Ramos (cell line): Measurements from ENCODE around the gene FN3K.
"Not testable (repeated sequence)": the region's sequence is repeated elsewhere in the genome, so short reads cannot be mapped to it uniquely, and the experiment has no call there.

ENCODE experiments used
- in situ Hi-C: fragments of 300-500 bp; cut with MboI; formaldehyde crosslinking; loops from one replicate; pipeline ENCODE4 v1.14.3; 2022; ENCODE audit warnings: low sequenced_read_pairs; ENCODE audit not compliant: unreplicated experiment

FN3K gene

DNA sequence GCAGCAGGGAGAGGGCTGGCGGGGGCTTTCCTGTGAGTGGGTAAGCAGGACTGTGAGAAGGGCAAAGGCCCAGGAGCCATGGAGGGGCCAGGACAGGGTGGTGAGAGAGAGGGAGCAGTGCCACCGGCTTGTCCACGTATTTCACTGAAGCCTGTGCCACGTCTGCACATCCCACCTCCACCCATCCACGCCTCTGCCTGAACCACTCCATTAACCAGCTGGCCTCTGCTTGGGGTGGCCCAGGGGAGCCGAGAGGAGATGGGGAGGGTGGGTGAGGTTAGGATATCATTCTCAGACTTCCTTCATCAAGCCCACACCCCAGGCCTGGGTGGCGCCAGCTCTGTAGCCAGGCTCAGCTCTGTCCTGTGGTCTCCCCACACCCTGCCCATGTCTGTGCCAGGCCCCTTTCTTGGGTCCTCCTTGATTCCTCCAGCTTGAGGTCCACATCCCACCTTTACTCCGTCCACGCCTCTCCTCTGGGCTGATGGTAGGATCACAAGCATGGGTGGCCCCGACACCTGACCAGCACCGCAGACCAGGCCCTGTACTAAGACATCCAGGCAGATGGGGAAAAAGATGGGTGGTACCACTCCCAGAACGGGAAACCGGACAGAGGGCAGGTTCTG lies 3.2 kb upstream of the FN3K start:
- in situ Hi-C loops: no loop called here

DNA sequence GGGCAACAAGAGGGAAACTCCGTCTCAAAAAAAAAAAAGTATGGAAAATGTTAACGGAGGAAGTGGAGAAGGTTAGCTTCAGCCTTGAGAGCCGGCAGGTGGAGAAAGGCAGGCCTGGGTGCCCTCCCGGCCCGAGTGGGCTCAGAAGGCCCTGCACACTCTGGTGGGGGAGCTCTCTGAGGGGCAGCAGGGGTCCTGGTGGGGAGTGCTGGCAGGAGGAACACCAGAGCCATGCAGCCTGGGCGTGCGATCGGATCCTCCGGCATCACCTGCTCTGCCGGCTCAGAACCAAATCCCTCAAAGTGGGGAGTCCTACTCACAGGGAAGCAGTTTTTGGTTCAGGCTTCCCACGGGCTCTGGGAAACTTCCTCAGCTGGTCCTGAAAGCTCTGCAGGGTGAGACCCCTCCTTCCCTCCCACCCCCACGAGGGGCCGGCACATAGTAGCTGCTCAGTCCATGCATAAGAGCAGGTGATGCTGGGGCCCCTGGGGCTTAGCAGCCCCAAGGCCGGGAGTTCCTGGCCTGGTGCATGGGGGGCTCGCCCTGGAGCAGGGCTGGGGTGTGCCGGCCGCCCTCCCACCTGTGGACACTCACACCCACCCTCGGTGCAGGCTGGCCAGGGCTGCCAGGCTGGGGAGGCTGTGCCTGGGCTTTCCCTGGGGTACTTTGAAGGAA lies 1.2 kb downstream of the FN3K start:
- in situ Hi-C loops: no loop called here

DNA sequence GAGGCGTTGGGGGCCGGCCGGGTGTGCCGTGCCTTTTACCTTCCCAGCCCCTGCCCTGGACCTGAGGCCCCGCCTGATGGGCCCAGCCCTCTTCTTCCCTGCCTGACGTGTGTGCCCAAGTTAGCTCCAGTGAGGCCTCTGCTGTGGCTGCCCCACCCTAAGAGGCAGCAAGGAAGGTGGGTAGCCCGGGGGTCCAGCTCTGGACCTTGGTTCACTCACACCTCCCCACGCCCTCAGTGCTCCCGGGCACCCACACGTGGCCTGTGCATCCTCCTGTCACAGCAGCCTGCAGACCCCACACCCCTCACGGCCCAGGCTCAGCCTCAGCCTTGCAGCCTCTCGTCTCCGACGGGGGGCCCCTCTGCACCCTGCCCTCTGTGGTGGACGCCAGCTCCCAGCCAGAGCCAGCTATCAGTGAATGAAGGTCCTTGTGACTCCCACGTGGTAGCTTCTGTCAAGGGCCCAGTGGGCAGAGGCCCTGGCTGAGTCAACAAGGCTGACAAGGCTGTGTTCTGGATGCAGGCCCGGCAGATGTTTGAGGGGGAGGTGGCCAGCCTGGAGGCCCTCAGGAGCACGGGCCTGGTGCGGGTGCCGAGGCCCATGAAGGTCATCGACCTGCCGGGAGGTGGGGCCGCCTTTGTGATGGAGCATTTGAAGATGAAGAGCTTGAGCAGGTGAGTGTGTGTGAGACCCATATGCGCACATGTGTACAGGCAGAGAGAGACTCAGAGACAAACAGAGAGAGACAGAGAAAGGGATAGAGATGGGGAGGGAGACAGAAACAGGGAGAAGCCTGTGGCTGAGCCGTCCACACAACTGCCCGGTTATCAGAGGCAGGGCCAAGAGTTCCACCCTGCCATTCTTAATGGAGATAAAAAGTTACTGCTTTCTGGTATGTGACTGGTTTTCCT lies 2.8 kb downstream of the FN3K start:
- in situ Hi-C loops: no loop called here

DNA sequence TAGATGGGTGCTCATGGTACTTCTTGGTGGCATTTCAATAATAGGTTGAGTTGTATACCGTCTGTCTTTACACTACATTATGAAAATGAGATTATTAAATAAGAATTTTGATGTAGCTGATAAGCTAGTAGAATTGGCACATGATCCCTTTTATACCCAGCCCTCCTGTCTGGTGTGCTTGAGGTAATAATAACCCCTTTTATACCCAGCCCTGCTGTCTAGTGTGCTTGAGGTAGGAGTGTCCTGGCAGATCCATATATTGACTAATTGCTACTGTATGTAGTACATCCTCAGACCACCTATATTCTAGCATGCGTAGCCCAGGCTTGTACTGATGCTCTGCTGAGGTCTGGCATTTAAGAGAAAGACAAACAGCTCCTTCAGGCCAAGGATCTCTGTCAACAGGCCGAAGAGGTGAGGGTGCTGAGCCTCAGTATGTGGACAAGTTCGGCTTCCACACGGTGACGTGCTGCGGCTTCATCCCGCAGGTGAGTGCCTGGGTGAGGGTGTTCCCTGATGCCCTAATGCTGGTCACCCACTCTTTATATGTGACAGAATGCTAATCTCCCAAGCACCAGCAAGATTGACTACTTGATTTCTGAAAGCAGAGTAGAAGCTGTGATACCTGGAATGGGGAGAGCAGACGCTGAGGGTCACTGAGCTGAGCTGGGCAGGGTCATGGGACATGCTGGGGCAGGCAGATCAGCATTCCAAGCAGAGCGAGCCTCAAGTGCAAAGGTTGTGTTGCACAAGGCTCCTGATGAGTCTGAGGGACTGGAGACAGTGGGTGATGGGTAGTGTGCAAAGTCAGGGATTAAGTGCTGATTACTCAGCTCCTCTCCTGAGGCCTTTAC lies 5.7 kb downstream of the FN3K start:
- in situ Hi-C loops: no loop called here

DNA sequence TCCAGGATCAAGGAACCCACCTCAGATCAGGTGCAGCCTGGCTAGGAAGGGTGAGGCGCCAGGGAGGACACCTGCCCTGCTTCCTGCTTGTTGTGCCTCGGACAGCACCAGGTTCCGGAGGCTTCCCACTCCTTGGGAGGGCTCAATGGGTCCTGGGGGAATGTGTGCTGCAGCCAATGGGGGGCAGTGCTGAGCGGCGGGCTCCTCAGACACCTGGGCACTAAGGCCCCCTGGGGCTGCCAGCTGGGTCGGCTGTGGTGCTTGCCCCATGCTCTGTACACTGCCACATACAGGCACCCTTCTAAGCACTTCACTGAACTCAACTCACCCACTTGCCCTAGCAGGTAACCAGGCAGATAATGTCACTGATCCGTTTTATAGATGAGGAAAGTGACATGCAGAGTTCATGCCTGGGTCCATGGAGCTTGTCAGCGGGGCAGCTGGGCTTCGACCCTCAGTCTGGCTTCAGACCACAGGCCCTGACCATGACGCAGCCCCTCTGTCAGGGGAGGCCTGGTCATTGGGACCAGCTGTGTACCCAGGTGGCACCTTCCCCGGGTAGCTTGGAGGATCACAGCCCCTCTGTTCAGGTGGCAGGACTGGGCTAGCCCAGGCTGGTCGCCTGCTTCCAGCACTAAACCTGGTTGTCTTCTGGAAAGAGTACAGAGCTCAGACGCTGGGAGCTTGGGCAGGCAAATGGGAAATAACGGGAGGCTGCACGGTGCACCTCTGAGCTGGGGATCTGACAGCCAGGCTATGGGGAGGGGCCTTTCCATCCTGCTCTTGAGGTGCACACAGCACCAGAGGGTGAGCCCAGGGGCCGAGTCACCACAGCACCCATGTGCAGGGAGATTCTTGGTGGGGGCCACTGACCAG lies 8.2 kb downstream of the FN3K start:
- in situ Hi-C loops: no loop called here

DNA sequence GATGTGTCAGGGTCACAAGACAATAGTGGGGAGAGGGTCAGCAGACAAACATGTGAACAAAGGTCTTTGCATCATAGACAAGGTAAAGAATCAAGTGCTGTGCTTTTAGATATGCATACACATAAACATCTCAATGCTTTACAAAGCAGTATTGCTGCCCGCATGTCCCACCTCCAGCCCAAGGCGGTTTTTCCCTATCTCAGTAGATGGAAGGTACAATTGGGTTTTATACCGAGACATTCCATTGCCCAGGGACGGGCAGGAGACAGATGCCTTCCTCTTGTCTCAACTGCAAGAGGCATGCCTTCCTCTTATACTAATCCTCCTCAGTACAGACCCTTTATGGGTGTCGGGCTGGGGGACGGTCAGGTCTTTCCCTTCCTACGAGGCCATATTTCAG lies 9.3 kb downstream of the FN3K start:
- in situ Hi-C loops: not testable (repeated sequence)

DNA sequence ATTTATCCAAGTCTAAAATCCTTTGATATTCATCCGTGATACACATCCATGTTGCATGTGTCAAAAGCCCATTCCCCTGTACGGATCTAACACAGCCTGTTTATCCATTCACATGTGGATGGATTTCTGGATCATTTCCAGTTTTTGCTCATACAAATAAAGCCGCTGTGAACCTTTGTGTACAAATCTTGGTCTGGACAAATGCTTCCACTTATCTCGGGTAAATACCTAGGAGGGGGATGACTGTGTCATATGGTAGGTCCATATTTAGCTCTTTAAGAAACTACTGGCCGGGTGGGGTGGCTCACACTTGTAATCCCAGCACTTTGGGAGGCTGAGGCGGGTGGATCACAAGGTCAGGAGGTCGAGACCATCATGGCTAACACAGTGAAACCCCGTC lies 10.1 kb downstream of the FN3K start:
- in situ Hi-C loops: no loop called here

DNA sequence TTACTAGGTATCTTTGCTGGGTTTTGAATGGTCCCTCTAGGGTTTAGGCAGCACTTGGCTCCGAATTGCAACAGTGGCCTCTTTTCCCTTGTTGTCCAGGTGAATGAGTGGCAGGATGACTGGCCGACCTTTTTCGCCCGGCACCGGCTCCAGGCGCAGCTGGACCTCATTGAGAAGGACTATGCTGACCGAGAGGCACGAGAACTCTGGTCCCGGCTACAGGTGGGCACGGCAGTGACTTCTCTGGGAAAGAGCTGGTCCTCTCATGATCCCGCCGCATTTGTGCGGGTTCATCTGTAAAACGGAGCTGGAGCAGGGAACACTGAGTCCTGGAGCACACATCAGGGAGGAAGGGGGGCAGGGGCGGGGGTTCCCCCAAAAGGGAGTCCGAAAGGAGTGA lies 13.3 kb downstream of the FN3K start:
- in situ Hi-C loops: no loop called here

DNA sequence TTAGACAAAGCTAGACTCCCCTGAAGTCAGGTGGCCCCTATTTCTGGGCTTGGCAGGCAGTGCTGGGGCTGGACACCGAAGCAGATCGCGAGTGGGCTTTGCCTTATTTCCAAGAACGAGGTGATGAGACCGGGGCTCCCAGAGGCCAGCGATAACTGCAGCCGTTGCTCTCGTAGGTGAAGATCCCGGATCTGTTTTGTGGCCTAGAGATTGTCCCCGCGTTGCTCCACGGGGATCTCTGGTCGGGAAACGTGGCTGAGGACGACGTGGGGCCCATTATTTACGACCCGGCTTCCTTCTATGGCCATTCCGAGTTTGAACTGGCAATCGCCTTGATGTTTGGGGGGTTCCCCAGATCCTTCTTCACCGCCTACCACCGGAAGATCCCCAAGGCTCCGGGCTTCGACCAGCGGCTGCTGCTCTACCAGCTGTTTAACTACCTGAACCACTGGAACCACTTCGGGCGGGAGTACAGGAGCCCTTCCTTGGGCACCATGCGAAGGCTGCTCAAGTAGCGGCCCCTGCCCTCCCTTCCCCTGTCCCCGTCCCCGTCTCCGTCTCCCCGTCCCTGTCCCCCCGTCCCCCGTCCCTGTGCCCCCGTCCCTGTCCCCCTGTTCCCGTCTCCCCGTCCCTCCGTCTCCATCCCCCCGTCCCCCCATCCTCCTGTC lies 15.0 kb downstream of the FN3K start:
- in situ Hi-C loops: loop anchor here (10.0 kb wide), 1 partner anchor 96 kb away; no protein-coding TSS in a partner anchor

DNA sequence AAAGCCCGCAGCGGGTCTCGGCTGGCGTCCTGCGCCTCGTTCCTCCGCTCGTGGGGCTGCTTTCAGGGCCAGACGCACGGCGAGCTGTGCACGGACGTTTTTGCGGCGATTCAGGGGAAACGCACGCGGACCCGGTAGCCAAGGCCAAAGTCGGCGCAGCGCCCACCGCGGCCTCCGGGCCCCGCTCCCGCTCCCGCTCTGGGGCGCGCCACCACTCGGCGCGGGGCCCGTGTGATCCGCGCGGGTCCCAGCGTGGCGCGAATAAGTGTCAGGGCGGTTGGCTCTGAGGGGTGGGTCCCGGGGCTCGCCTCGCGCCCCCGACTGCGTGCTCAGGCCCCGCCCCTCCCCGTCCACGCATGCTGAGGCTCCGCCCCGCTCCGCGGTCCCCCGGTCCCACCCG lies 15.8 kb downstream of the FN3K start:
- in situ Hi-C loops: loop anchor here (10.0 kb wide), 1 partner anchor 96 kb away; no protein-coding TSS in a partner anchor

DNA sequence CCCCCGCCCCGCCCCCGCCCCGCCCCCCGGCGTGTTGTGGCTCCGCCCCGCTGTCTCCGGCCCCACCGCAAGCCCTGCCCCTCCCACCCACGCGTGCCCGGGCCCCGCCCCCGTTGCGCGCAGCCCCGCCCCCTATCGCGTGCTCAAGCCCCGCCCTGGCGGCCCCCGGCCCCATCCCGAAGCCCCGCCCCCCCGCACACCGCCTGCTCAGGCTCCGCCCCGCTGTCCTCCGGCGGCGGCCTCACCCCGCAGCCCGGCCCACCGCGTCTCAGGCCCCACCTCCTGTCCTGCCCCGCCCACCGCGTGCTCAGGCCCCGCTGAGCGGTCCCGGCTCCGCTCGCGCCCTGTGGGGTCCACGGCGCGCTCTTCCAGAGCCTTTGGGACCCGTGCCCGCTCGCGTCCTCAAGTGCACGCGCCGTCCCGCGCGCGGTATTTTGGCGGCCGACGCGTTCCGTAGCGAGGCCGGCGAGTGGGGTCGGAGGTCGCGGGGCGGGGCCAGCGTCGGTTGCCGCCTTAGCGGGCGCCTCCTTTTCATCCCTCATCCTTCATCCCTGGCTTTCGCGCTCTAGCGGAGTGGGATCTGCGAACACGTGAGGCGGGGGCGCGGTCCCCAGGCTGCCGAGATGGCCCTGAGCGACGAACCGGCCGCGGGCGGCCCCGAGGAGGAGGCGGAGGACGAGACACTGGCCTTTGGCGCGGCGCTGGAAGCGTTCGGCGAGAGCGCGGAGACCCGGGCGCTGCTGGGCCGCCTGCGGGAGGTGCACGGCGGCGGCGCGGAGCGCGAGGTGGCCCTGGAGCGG lies 16.4 kb downstream of the FN3K start, which contains the start of gene TBCD:
TBCD (plus strand) TSS at position 495 of the 800 bp plus-strand sequence; CDS start at position 624, 129 bp downstream.
- in situ Hi-C loops: loop anchor here (10.0 kb wide), 1 partner anchor 97 kb away; no protein-coding TSS in a partner anchor

DNA sequence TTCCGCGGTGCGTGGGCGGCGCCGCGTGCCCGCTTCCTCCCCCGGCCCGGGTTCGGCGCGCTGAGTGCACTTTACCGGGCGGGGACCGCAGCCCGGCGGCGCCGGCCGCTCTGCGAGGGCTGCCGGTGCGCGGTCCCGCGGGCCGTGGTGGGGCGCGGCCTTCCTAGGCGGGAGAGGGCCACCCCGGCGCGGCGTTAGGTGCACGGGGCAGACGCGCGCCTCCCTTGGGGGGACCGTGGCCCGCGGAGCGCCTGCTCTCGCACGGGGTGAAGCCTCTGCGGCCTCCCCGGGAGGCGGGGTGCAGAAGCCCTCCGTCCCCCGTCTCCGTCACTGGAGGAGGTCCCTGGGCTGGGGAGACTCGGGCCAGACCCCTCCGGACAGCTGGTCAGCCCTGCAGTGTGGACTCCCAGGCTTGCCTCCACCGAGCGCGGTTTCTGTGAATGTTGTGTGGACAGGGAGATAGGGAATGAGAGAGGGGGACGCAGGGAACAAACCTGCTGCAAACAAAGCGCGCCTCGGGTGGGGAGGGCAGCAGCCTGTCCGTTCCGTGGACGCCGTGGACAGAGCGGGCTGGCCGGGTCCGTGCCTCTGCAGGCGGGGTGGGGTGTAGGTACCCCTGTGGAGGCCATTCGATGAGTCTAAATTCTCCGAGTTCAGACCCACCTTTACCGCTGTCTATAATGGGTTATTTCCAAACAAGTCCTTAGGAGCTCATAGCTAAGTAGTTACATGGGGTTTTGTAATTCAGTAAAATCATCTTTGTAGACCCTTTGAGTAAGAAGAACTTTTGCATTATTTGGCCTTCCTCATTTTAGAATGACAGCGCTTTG lies 17.2 kb downstream of the FN3K start:
- in situ Hi-C loops: loop anchor here (10.0 kb wide), 1 partner anchor 98 kb away; no protein-coding TSS in a partner anchor

DNA sequence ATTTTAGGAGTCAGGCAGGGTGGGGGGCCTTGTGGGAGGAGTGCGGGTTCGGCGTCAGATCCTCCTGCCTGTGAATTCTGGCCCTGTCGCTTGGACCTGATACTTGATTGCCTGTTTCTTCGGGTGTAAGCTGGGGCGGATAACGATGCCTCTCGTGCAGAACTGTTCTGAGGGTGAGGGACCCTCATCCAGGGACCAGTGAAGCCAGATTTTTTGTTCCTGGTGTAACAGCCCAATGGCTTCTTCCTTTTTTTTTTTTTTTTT lies 17.7 kb downstream of the FN3K start:
- in situ Hi-C loops: loop anchor here (10.0 kb wide), 1 partner anchor 98 kb away; no protein-coding TSS in a partner anchor

DNA sequence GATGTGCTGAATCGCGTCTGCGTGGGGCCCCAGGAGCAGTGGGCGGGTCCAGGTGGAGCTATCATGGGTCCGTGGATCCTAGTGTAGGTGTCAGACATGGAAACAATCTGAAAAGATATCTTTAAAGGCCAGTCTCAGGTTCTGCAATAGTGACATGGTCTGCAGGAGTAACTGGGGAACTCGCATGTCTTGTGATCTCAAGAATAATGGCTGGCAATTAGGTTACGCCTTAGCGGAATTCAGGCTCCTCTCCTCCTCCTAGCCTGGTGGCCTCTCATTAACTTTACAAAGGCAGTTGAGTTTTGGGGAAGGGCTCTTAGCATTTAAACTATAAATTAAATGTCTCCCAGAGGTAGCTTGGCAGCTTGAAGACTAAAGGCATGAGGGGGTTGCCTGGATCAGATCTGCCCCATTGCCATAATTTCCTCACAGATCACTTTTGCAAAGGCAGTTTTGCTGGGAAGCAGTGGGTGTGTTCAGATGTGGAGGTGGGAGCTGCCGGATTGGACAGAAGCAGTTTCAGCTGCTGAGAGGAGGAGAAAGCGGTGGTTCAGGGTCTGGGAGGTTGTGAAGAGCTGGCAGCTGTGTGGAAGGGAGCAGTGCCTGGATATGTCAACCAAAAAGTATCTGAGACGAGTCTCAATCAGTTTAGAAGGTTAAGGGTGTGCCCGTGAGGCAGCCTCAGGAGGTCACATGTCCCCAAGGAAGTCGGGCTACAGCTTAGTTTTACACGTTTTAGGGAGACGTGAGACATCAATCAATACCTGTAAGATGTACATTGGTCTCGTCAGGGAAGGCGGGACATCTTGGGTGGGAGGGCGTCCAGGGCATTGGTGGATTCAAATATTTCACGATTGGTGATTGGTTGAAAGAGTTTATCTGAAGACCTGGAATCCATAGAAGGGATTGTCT lies 19.1 kb downstream of the FN3K start:
- in situ Hi-C loops: loop anchor here (10.0 kb wide), 1 partner anchor 100 kb away; no protein-coding TSS in a partner anchor

DNA sequence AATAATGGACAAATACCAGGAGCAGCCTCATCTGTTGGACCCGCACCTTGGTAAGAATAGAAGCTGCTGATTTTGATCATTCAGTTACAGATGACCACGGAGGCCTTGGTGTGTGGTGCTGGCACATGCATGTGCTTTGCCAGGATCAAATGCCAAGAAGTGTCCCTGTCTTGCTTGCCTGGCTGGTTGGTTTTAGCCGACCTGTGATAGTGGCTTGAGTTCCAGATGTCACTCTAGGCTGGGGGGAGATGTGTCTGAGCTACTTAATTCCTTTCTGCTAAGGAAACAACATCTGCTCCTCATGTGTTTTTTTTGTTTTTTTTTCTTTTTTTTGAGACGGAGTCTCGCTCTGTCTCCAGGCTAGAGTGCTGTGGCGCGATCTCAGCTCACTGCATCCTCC lies 20.8 kb downstream of the FN3K start:
- in situ Hi-C loops: loop anchor here (10.0 kb wide), 1 partner anchor 101 kb away; no protein-coding TSS in a partner anchor

DNA sequence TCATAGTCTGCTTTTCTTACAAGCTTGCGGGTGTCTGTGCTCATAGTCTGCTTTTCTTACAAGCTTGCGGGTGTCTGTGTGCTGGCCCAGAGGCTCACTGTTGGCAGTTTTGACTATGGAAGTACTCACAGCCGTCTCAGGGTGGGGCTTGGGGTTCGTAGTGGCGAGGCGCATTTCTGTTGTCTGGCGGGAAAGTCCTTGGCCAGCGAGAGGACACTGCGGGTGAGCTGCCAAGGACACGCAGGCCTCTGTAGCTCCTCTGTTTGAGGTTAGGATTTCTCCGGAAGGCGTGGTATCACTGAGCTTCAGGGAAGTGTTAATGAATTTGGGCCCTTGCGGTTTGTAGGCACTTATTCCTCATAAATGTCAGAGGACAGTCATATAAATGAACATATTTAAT lies 30.0 kb downstream of the FN3K start:
- in situ Hi-C loops: no loop called here
